HEK293T (cell line): Measurements from ENCODE around the gene CLPX.
"Not testable (repeated sequence)": the region's sequence is repeated elsewhere in the genome, so short reads cannot be mapped to it uniquely, and the experiment has no call there.

ENCODE experiments used
- CTCF ChIA-PET: fragments of 350-600 bp; formaldehyde crosslinking; extraction: SDS; loops from one replicate; lab custom pipeline; 2021; ENCODE audit warnings: antibody characterized with exemption, inconsistent platforms; lab: Yijun Ruan, JAX
- POLR2A ChIA-PET: fragments of 350-600 bp; formaldehyde crosslinking; extraction: SDS; loops from one replicate; lab custom pipeline; 2020; ENCODE audit warnings: antibody characterized with exemption, inconsistent platforms; lab: Yijun Ruan, JAX
- DNase-seq: peaks from one replicate; pipeline ENCODE4 v3.0.0; 2012; ENCODE audit warnings: mixed read lengths; ENCODE audit errors: extremely low spot score
- ARNT ChIP-seq: fragments of 450-650 bp; IDR thresholded peaks from 2 replicates; pipeline ENCODE4 v1.6.1; 2017; ENCODE audit warnings: mild to moderate bottlenecking
- BHLHE40 ChIP-seq: fragments of 450-650 bp; IDR thresholded peaks from 2 replicates; pipeline ENCODE4 v1.6.1; 2016; ENCODE audit warnings: mild to moderate bottlenecking, moderate library complexity, borderline replicate concordance
- ELF4 ChIP-seq: fragments of 450-650 bp; IDR thresholded peaks from 2 replicates; pipeline ENCODE4 v1.6.1; 2017; ENCODE audit warnings: antibody characterized with exemption
- FOXA1 ChIP-seq: fragments of 450-650 bp; IDR thresholded peaks from 2 replicates; pipeline ENCODE4 v1.6.1; 2016; ENCODE audit warnings: mild to moderate bottlenecking
- FOXK2 ChIP-seq: fragments of 450-650 bp; IDR thresholded peaks from 2 replicates; pipeline ENCODE4 v1.6.1; 2016; ENCODE audit warnings: mild to moderate bottlenecking
- FOXM1 ChIP-seq: fragments of 450-650 bp; IDR thresholded peaks from 2 replicates; pipeline ENCODE4 v1.6.1; 2017; ENCODE audit warnings: mild to moderate bottlenecking, borderline replicate concordance
- HDGF ChIP-seq: fragments of 450-650 bp; IDR thresholded peaks from 2 replicates; pipeline ENCODE4 v1.6.1; 2017; ENCODE audit warnings: antibody characterized with exemption, borderline replicate concordance
- L3MBTL2 ChIP-seq: fragments of 450-650 bp; conservative IDR thresholded peaks from 2 replicates; pipeline ENCODE4 v1.6.1; 2016; ENCODE audit warnings: mild to moderate bottlenecking
- LEF1 ChIP-seq: fragments of 450-650 bp; IDR thresholded peaks from 2 replicates; pipeline ENCODE4 v1.6.1; 2017; ENCODE audit warnings: mild to moderate bottlenecking, borderline replicate concordance
- NFRKB ChIP-seq: fragments of 450-650 bp; IDR thresholded peaks from 2 replicates; pipeline ENCODE4 v1.6.1; 2016; ENCODE audit warnings: mild to moderate bottlenecking, moderate library complexity
- SP1 ChIP-seq: fragments of 450-650 bp; IDR thresholded peaks from 2 replicates; pipeline ENCODE4 v1.6.1; 2017
- SUZ12 ChIP-seq: fragments of 450-650 bp; IDR thresholded peaks from 2 replicates; pipeline ENCODE4 v1.6.1; 2016; ENCODE audit warnings: mild to moderate bottlenecking
- TARDBP ChIP-seq: fragments of 450-650 bp; IDR thresholded peaks from 2 replicates; pipeline ENCODE4 v1.6.1; 2016
- ZNF384 ChIP-seq: fragments of 450-650 bp; IDR thresholded peaks from 2 replicates; pipeline ENCODE4 v1.6.1; 2016
- TF ChIP-seq, protein P1 (sequence below): fragments of 450-650 bp; IDR thresholded peaks from 2 replicates; pipeline ENCODE4 v1.6.1; 2016

The CLPX gene

GRCh38 chr15:65101411-65101890, 83.7 kb downstream of the CLPX start:
- CTCF ChIA-PET = interaction anchor here (0.5 to 2.2 kb wide), 15 partner anchors 10 to 258 kb away, joined by 3 to 14 read pairs (median 5); partner anchors contain the start of gene UBAP1L
- TF ChIP-seq NFRKB = no peak
- no peak for TF ChIP-seq FOXM1
- TF ChIP-seq L3MBTL2 = no peak
- TF ChIP-seq SUZ12 = no peak
- no peak for TF ChIP-seq ARNT
- no peak for TF ChIP-seq LEF1
- TF ChIP-seq, protein P1, sequence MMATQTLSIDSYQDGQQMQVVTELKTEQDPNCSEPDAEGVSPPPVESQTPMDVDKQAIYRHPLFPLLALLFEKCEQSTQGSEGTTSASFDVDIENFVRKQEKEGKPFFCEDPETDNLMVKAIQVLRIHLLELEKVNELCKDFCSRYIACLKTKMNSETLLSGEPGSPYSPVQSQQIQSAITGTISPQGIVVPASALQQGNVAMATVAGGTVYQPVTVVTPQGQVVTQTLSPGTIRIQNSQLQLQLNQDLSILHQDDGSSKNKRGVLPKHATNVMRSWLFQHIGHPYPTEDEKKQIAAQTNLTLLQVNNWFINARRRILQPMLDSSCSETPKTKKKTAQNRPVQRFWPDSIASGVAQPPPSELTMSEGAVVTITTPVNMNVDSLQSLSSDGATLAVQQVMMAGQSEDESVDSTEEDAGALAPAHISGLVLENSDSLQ = no peak
- no peak for TF ChIP-seq ELF4
- no peak for TF ChIP-seq FOXK2
- TF ChIP-seq TARDBP = no peak
- peak; percentile 53 for DNase-seq
- POLR2A ChIA-PET = no interaction called here

GRCh38 chr15:65100442-65100841, 84.7 kb downstream of the CLPX start:
- ChIA-PET CTCF (interaction anchor here (2.0 to 2.2 kb wide), 2 partner anchors 45 to 47 kb away, joined by 11 to 14 read pairs; no protein-coding TSS in a partner anchor), POLR2A (no interaction called here)
- TF ChIP-seq ZNF384 (no peak), FOXK2 (no peak), L3MBTL2 (no peak), FOXA1 (no peak), SP1 (no peak), SUZ12 (no peak), LEF1 (no peak)
- TF ChIP-seq, protein P1 = no peak
- no peak for DNase-seq

DNA sequence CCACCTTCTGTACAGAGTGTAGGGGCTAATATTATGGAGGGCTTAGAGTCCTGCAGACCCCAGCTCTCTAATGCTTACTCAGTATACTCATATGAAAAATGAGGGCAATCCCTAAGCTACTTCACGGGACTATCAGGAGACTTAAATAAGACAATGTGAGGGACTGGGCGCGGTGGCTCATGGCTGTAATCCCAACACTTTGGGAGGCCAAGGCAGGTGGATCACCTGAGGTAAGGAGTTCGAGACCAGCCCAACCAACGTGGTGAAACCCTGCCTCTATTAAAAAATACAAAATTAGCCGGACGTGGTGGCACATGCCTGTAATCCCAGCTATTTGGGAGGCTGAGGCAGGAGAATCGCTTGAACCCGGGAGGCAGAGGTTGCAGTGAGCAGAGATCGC, 85.3 kb downstream of the CLPX start:
- CTCF ChIA-PET, DNase-seq: not testable (repeated sequence)
- POLR2A ChIA-PET = interaction anchor here (0.9 to 1.2 kb wide), 2 partner anchors 34 to 205 kb away, joined by 3 read pairs; partner anchors contain the start of genes PDCD7 and RNU5B-1

GRCh38 chr15:65099336-65099735, 85.8 kb downstream of the CLPX start:
- DNase-seq = no peak
- ChIA-PET POLR2A (interaction anchor here (0.9 to 1.2 kb wide), 2 partner anchors 35 to 205 kb away, joined by 3 read pairs; partner anchors contain the start of genes PDCD7 and RNU5B-1), CTCF (no interaction called here)
- no peak for TF ChIP-seq ARNT
- TF ChIP-seq SUZ12 = no peak
- TF ChIP-seq TARDBP = no peak
- TF ChIP-seq BHLHE40 = no peak
- TF ChIP-seq HDGF = no peak
- TF ChIP-seq L3MBTL2 = no peak
- TF ChIP-seq FOXK2 = no peak
- no peak for TF ChIP-seq LEF1
- no peak for TF ChIP-seq FOXA1
